ENCODE measurements around the gene CLN5.

DNA sequence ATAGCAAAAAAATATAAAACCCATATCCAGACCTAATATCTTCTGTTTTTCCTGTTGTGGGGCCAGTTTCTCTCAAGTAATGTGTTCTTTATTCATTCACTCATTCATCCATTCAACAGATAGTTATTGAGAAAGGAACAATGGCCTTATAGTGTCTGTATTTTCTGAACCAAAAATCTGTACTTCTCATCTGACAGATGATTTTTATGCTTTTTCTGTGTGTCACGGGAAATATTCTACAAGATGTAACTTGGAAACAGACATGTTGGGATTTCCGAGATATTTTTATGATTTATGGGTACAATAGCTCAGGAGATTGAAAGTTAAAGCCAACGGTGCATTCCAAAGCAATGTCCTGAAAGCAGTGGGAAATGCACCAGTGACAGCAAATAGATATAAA, 37.9 kb upstream of the CLN5 start:
- TF ChIP-seq EZH2 (IDR thresholded peaks at IDR 0.05; ENCODE audit: insufficient read depth, poor library complexity, severe bottlenecking) (no peak), EZH2phosphoT487 (IDR thresholded peaks at IDR 0.05; ENCODE audit: insufficient read depth, low read depth) (no peak)

All from GM23248 (cell line).